Neural cell (in vitro differentiated cells): ENCODE measurements around the gene KYNU. TPM values are rescaled to one million over a fixed set of nuclear protein-coding genes. Genes with fewer than 3 reads are reported as not detected.

Experiments
- H2AFZ ChIP-seq: fragments of 200-600, 300-800 bp; sonication (generic), shearing (Covaris generic); 2 replicates; pipeline ENCODE4 v1.6.0; 2014; ENCODE audit warnings: low read depth, mild to moderate bottlenecking, antibody characterized with exemption, low read length, moderate library complexity
- H3F3A ChIP-seq: fragments of 200-600 bp; shearing (Covaris generic); 2 replicates; pipeline ENCODE4 v1.6.1; 2016; ENCODE audit warnings: mild to moderate bottlenecking, moderate library complexity, mixed read lengths, antibody characterized with exemption, low read length; ENCODE audit not compliant: insufficient read depth, poor library complexity, severe bottlenecking
- H3K27ac ChIP-seq: fragments of 200-600, 300-800 bp; sonication (generic), shearing (Covaris generic); 2 replicates; pipeline ENCODE4 v1.5.1; 2014; ENCODE audit warnings: mild to moderate bottlenecking, low read length, moderate library complexity
- H3K27me3 ChIP-seq: fragments of 300-800, 200-600 bp; sonication (generic), shearing (Covaris generic); 2 replicates; pipeline ENCODE4 v1.6.0; 2014; ENCODE audit warnings: mild to moderate bottlenecking, low read depth, low read length, moderate library complexity; ENCODE audit not compliant: insufficient read depth
- H3K36me3 ChIP-seq: fragments of 300-800, 200-600 bp; sonication (generic), shearing (Covaris generic); 2 replicates; pipeline ENCODE4 v1.5.1; 2014; ENCODE audit warnings: mild to moderate bottlenecking, antibody characterized with exemption, low read length, moderate library complexity; ENCODE audit not compliant: insufficient read depth
- H3K4me2 ChIP-seq: fragments of 300-800, 200-600 bp; sonication (generic), shearing (Covaris generic); 2 replicates; pipeline ENCODE4 v1.6.0; 2014; ENCODE audit warnings: mild to moderate bottlenecking, low read length
- H3K4me3 ChIP-seq: fragments of 300-800, 200-600 bp; sonication (generic), shearing (Covaris generic); 2 replicates; pipeline ENCODE4 v1.5.1; 2014; ENCODE audit warnings: mild to moderate bottlenecking, low read length, moderate library complexity
- H3K79me2 ChIP-seq: fragments of 200-600 bp; shearing (Covaris generic); replicated peaks from 2 replicates; pipeline ENCODE4 v1.6.0; 2014; ENCODE audit warnings: mild to moderate bottlenecking, low read length, moderate library complexity; ENCODE audit not compliant: insufficient read depth
- H3K9ac ChIP-seq: fragments of 300-800, 200-600 bp; sonication (generic), shearing (Covaris generic); 2 replicates; pipeline ENCODE4 v1.6.1; 2016; ENCODE audit warnings: mild to moderate bottlenecking, low read length, mixed read lengths
- H3K9me2 ChIP-seq: fragments of 200-600 bp; shearing (Covaris generic); 2 replicates; pipeline ENCODE4 v1.6.1; 2016; ENCODE audit warnings: mild to moderate bottlenecking, low read length, mixed read lengths; ENCODE audit not compliant: insufficient read depth
- H3K9me3 ChIP-seq: fragments of 200-600, 300-800 bp; sonication (generic), shearing (Covaris generic); 2 replicates; pipeline ENCODE4 v1.6.1; 2016; ENCODE audit warnings: mild to moderate bottlenecking, mixed run types, low read length, moderate library complexity, mixed read lengths
- H4K20me1 ChIP-seq: fragments of 200-600 bp; shearing (Covaris generic); 2 replicates; pipeline ENCODE4 v1.6.1; 2016; ENCODE audit warnings: mild to moderate bottlenecking, mixed run types; ENCODE audit not compliant: insufficient read depth
- EP300 ChIP-seq: fragments of 450-650 bp; conservative IDR thresholded peaks from 2 replicates; pipeline ENCODE4 v1.6.1; 2014; ENCODE audit warnings: antibody characterized with exemption, mild to moderate bottlenecking, moderate library complexity; ENCODE audit not compliant: poor library complexity, severe bottlenecking
- EZH2 ChIP-seq: fragments of 200-600, 300-800 bp; shearing (Covaris generic), sonication (generic); IDR thresholded peaks from 2 replicates; pipeline ENCODE4 v1.6.1; 2014; ENCODE audit warnings: antibody characterized with exemption, low read length, borderline replicate concordance, mild to moderate bottlenecking; ENCODE audit not compliant: insufficient read depth, poor library complexity, severe bottlenecking
- MXI1 ChIP-seq: fragments of 450-650 bp; conservative IDR thresholded peaks from 2 replicates; pipeline ENCODE4 v1.6.1; 2014; ENCODE audit warnings: antibody characterized with exemption, mild to moderate bottlenecking; ENCODE audit not compliant: poor library complexity, severe bottlenecking
- POLR2AphosphoS5 ChIP-seq: IDR thresholded peaks from 2 replicates; pipeline ENCODE4 v1.6.1; 2012
- RAD21 ChIP-seq: fragments of 450-650 bp; conservative IDR thresholded peaks from 2 replicates; pipeline ENCODE4 v1.6.1; 2014; ENCODE audit warnings: antibody characterized with exemption, mild to moderate bottlenecking, moderate library complexity
- SMC3 ChIP-seq: fragments of 450-650 bp; conservative IDR thresholded peaks from 2 replicates; pipeline ENCODE4 v1.6.1; 2014; ENCODE audit warnings: antibody characterized with exemption, mild to moderate bottlenecking, moderate library complexity; ENCODE audit not compliant: poor library complexity
- TAF1 ChIP-seq: IDR thresholded peaks from 2 replicates; pipeline ENCODE4 v1.6.1; 2012; ENCODE audit warnings: low read depth
- polyA plus RNA-seq: library from polyadenylated mRNA; depleted of rRNA; stranded (reverse); fragments of >200 nt; gene quantifications from 2 replicates; pipeline ENCODE4 v1.2.3, GENCODE V29; 2014
- TF ChIP-seq, protein P1 (sequence below): fragments of 450-650 bp; IDR thresholded peaks from 2 replicates; pipeline ENCODE4 v1.5.1; 2014; ENCODE audit warnings: antibody characterized with exemption, mild to moderate bottlenecking, moderate library complexity; ENCODE audit not compliant: poor library complexity, severe bottlenecking
- TF ChIP-seq, protein P2 (sequence below): IDR thresholded peaks from 2 replicates; pipeline ENCODE4 v1.6.1; 2012; ENCODE audit warnings: borderline replicate concordance

The KYNU gene
- polyA plus RNA-seq, 1 donor from 2014 or later = 0.25 TPM

DNA sequence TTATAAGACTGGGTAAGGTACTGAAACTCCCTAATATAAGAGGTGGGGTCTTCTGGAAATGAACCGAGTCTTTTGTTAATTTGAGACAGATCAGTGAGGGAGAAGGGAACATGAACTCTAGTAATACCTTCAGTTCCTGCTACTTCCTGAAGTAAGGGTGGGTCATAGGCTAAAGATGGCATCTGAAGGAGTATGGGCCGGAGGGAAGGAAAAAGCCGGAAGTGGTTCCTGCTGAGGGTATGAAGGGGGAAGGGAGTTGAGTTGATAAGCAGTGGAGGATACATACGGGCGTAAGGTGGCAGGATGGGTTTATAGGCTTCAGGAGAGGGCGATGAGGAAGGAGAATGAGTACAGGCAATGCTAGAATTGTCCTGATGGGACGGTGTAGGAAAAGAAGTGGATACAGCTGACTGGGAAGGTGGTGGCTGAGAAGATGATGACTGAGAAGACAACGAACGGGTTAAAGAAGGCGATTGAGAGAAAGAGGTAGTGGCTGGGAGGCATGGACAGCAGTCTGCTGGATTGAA, 58.2 kb downstream of the KYNU start:
- no peak overlapping the region for H3K4me2 ChIP-seq
- no peaks in the 10 kb centered on the region for H3K36me3 ChIP-seq
- H3K9me3 ChIP-seq = no peaks in the 10 kb centered on the region
- H3K9me2 ChIP-seq = no peaks in the 10 kb centered on the region
- no peaks in the 10 kb centered on the region for H3K27me3 ChIP-seq
- TF ChIP-seq, protein P1, sequence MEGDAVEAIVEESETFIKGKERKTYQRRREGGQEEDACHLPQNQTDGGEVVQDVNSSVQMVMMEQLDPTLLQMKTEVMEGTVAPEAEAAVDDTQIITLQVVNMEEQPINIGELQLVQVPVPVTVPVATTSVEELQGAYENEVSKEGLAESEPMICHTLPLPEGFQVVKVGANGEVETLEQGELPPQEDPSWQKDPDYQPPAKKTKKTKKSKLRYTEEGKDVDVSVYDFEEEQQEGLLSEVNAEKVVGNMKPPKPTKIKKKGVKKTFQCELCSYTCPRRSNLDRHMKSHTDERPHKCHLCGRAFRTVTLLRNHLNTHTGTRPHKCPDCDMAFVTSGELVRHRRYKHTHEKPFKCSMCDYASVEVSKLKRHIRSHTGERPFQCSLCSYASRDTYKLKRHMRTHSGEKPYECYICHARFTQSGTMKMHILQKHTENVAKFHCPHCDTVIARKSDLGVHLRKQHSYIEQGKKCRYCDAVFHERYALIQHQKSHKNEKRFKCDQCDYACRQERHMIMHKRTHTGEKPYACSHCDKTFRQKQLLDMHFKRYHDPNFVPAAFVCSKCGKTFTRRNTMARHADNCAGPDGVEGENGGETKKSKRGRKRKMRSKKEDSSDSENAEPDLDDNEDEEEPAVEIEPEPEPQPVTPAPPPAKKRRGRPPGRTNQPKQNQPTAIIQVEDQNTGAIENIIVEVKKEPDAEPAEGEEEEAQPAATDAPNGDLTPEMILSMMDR = no peak
- TF ChIP-seq, protein P2, sequence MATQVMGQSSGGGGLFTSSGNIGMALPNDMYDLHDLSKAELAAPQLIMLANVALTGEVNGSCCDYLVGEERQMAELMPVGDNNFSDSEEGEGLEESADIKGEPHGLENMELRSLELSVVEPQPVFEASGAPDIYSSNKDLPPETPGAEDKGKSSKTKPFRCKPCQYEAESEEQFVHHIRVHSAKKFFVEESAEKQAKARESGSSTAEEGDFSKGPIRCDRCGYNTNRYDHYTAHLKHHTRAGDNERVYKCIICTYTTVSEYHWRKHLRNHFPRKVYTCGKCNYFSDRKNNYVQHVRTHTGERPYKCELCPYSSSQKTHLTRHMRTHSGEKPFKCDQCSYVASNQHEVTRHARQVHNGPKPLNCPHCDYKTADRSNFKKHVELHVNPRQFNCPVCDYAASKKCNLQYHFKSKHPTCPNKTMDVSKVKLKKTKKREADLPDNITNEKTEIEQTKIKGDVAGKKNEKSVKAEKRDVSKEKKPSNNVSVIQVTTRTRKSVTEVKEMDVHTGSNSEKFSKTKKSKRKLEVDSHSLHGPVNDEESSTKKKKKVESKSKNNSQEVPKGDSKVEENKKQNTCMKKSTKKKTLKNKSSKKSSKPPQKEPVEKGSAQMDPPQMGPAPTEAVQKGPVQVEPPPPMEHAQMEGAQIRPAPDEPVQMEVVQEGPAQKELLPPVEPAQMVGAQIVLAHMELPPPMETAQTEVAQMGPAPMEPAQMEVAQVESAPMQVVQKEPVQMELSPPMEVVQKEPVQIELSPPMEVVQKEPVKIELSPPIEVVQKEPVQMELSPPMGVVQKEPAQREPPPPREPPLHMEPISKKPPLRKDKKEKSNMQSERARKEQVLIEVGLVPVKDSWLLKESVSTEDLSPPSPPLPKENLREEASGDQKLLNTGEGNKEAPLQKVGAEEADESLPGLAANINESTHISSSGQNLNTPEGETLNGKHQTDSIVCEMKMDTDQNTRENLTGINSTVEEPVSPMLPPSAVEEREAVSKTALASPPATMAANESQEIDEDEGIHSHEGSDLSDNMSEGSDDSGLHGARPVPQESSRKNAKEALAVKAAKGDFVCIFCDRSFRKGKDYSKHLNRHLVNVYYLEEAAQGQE = no peak
- TF ChIP-seq RAD21 (no peak), EZH2 (no peak), EP300 (no peak), SMC3 (no peak), POLR2AphosphoS5 (no peak), MXI1 (no peak), TAF1 (no peak)
- no peak overlapping the region for H3K9ac ChIP-seq
- H2AFZ ChIP-seq = no peak overlapping the region
- no peak overlapping the region for H3K27ac ChIP-seq
- no peaks in the 10 kb centered on the region for H4K20me1 ChIP-seq
- H3K79me2 ChIP-seq = no peaks in the 10 kb centered on the region
- H3K4me3 ChIP-seq = no peak overlapping the region
- H3F3A ChIP-seq = no peaks in the 10 kb centered on the region

DNA sequence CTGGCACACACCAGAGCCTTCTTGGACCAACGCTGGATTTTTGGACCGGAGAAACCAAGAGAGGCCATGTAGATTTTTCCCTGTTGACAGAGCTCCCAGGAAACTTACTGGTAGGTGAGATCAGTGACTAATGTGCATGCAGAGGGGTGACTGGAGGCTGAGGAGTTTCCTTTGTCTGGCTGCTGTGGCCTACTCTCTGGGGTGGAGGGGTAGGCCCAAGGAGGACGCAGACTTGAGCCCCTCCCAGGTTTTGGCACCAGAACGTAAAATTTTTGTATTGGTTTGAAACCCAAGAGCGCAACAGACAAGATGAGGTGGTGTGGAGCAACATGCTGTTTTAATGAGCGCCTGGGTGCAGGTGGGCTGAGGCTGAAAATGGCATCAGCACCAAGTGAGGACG, 59.2 kb downstream of the KYNU start:
- H3K27ac ChIP-seq = no peak overlapping the region
- no peak for TF ChIP-seq POLR2AphosphoS5
- TF ChIP-seq, protein P1 = no peak
- TF ChIP-seq, protein P2 = no peak
- no peak for TF ChIP-seq TAF1
- TF ChIP-seq EZH2 = no peak
- no peak for TF ChIP-seq SMC3
- TF ChIP-seq EP300 = no peak
- no peak for TF ChIP-seq MXI1
- TF ChIP-seq RAD21 = no peak
- no peak overlapping the region for H3K4me2 ChIP-seq
- no peaks in the 10 kb centered on the region for H3F3A ChIP-seq
- no peaks in the 10 kb centered on the region for H3K79me2 ChIP-seq
- no peak overlapping the region for H2AFZ ChIP-seq
- H3K9me3 ChIP-seq = no peaks in the 10 kb centered on the region
- no peaks in the 10 kb centered on the region for H4K20me1 ChIP-seq
- no peaks in the 10 kb centered on the region for H3K36me3 ChIP-seq
- no peak overlapping the region for H3K4me3 ChIP-seq
- H3K9ac ChIP-seq = no peak overlapping the region
- H3K27me3 ChIP-seq = no peaks in the 10 kb centered on the region
- H3K9me2 ChIP-seq = no peaks in the 10 kb centered on the region
